CD14-positive monocyte (primary cell): Measurements from ENCODE around the gene GOLGA7B. TPM values are rescaled to one million over a fixed set of nuclear protein-coding genes. Genes with fewer than 3 reads are reported as not detected.
A peak's percentile ranks its signal among the peaks of the same experiment; 100 is the strongest.

Experiments used
- DNase-seq, 3 donors: peaks; one replicate each; pipeline ENCODE4 v3.0.0-alpha.2; 2011 to 2022
- H2AFZ ChIP-seq: 2 replicates; pipeline ENCODE4 v1.6.0; 2012; ENCODE audit warnings: mild to moderate bottlenecking, low read depth, low read length, inconsistent platforms; ENCODE audit not compliant: insufficient read depth, poor library complexity, severe bottlenecking
- H3K27ac ChIP-seq, 2 donors: 1 replicate in 1 of 2; 2 replicates in 1 of 2; pipeline ENCODE4 v1.5.1; 2012 to 2013; ENCODE audit warnings: low read length in 2 of 2, control low read depth in 1 of 2, inconsistent platforms in 1 of 2, low read depth in 1 of 2, mild to moderate bottlenecking in 1 of 2
- H3K27me3 ChIP-seq, 2 donors: one replicate each; pipeline versions ENCODE4 v1.6.0 to v1.6.1; 2011 to 2013; ENCODE audit warnings: low read length in 2 of 2; ENCODE audit not compliant: control insufficient read depth in 2 of 2, insufficient read depth in 2 of 2
- H3K36me3 ChIP-seq, 2 donors: replicated peaks in 1 of 2; 1 replicate in 1 of 2; 2 replicates in 1 of 2; pipeline versions ENCODE4 v1.5.1 to v1.6.1; 2012 to 2013; ENCODE audit warnings: low read length in 2 of 2, control low read depth in 1 of 2, inconsistent platforms in 1 of 2, mild to moderate bottlenecking in 1 of 2; ENCODE audit not compliant: insufficient read depth in 2 of 2, control insufficient read depth in 1 of 2
- H3K4me1 ChIP-seq, 2 donors: 1 replicate in 1 of 2; 2 replicates in 1 of 2; pipeline versions ENCODE4 v1.5.1 to v1.6.1; 2012 to 2013; ENCODE audit warnings: low read length in 2 of 2, control low read depth in 1 of 2, inconsistent platforms in 1 of 2, mild to moderate bottlenecking in 1 of 2, moderate library complexity in 1 of 2; ENCODE audit not compliant: insufficient read depth in 2 of 2, control insufficient read depth in 1 of 2
- H3K4me2 ChIP-seq: replicated peaks from 2 replicates; pipeline ENCODE3; 2012; ENCODE audit warnings: low read length, moderate library complexity, mild to moderate bottlenecking; ENCODE audit not compliant: poor library complexity, severe bottlenecking; ENCODE audit errors: extremely low read depth
- H3K4me3 ChIP-seq, 3 experiments: fragments of 200-600 bp in 1 of 3; sonication (generic) in 1 of 3; replicated peaks in 1 of 3; 1 replicate in 2 of 3; 2 replicates in 1 of 3; pipeline ENCODE4 v1.5.1; 2011 to 2013; ENCODE audit warnings: low read length in 3 of 3, mild to moderate bottlenecking in 3 of 3, control low read depth in 2 of 3, low read depth in 2 of 3, inconsistent platforms in 1 of 3, moderate library complexity in 1 of 3
- H3K79me2 ChIP-seq: 2 replicates; pipeline ENCODE4 v1.6.0; 2012; ENCODE audit warnings: mild to moderate bottlenecking, control low read depth, inconsistent platforms, low read length, moderate library complexity; ENCODE audit not compliant: insufficient read depth
- H3K9ac ChIP-seq: 2 replicates; pipeline ENCODE4 v1.6.0; 2017; ENCODE audit warnings: low read length, mild to moderate bottlenecking; ENCODE audit not compliant: insufficient read depth, poor library complexity, severe bottlenecking
- H3K9me3 ChIP-seq, 2 donors: replicated peaks in 1 of 2; 1 replicate in 1 of 2; 2 replicates in 1 of 2; pipeline versions ENCODE4 v1.5.1 to v1.6.1; 2012 to 2013; ENCODE audit warnings: low read length in 2 of 2, control low read depth in 1 of 2; ENCODE audit not compliant: control insufficient read depth in 1 of 2, insufficient read depth in 1 of 2
- H4K20me1 ChIP-seq: 2 replicates; pipeline ENCODE4 v1.6.0; 2012; ENCODE audit warnings: mild to moderate bottlenecking, low read length, control low read depth, moderate library complexity; ENCODE audit not compliant: insufficient read depth
- H3K27ac Mint-ChIP-seq, 7 donors: one replicate each; pipeline ENCODE4 v1.8.0; 2020; ENCODE audit warnings: mild to moderate bottlenecking in 7 of 7, mixed read lengths in 7 of 7, moderate library complexity in 6 of 7, inconsistent platforms in 2 of 7
- H3K27me3 Mint-ChIP-seq, 3 donors: one replicate each; pipeline ENCODE4 v1.8.0; 2021 to 2022; ENCODE audit warnings: low read depth in 3 of 3, mild to moderate bottlenecking in 3 of 3, mixed read lengths in 3 of 3, moderate library complexity in 3 of 3, inconsistent platforms in 1 of 3
- H3K36me3 Mint-ChIP-seq, 2 donors: one replicate each; pipeline ENCODE4 v1.8.0; 2020; ENCODE audit warnings: mixed read lengths in 2 of 2, inconsistent platforms in 1 of 2, mild to moderate bottlenecking in 1 of 2
- H3K4me1 Mint-ChIP-seq: one replicate; pipeline ENCODE4 v1.8.0; 2020; ENCODE audit warnings: mild to moderate bottlenecking, mixed read lengths
- H3K4me3 Mint-ChIP-seq, 2 donors: one replicate each; pipeline ENCODE4 v1.8.0; 2020; ENCODE audit warnings: mild to moderate bottlenecking in 2 of 2, mixed read lengths in 2 of 2, moderate library complexity in 1 of 2
- H3K9me3 Mint-ChIP-seq, 7 donors: one replicate each; pipeline ENCODE4 v1.8.0; 2020 to 2022; ENCODE audit warnings: mixed read lengths in 7 of 7, mild to moderate bottlenecking in 6 of 7, moderate library complexity in 6 of 7, inconsistent platforms in 2 of 7
- CTCF ChIP-seq: fragments of 200-600 bp; IDR thresholded peaks from one replicate; pipeline ENCODE4 v1.8.0; 2022; ENCODE audit warnings: antibody characterized with exemption, mild to moderate bottlenecking
- WGBS: methylation state at CpG from one replicate; pipeline ENCODE4 v1.1.5; 2013; ENCODE audit warnings: missing lambda C conversion rate; ENCODE audit not compliant: insufficient coverage; 5-methylcytosine and 5-hydroxymethylcytosine counted together
- intact Hi-C, 2 donors: fragments of 100-400 bp; cut with micrococcal nuclease; formaldehyde crosslinking; loops; one replicate each; pipeline versions ENCODE4 v1.15.0 to v1.15.1; 2023
- polyA plus RNA-seq, 3 donors: library from polyadenylated mRNA; depleted of rRNA in 1 of 3; unstranded in 2 of 3; stranded (reverse) in 1 of 3; fragments of 300-500 nt in 2 of 3; fragments of >200 nt in 1 of 3; fragmentation: Illumina TruSeq in 2 of 3; gene quantifications; 1 replicate in 2 of 3; 2 replicates in 1 of 3; pipeline ENCODE4 v1.2.3, GENCODE V29; 2012 to 2021

GOLGA7B gene
- polyA plus RNA-seq, 3 donors = 0.03 TPM; not detected in 2

GRCh38 chr10:97905276-97905675 lies 55.6 kb downstream of the GOLGA7B start:
- DNase-seq = no peak
- H3K27ac ChIP-seq = no peak overlapping the region
- H3K4me2 ChIP-seq = no peak overlapping the region
- H3K36me3 ChIP-seq = no peaks in the 10 kb centered on the region
- no peaks in the 10 kb centered on the region for H3K36me3 Mint-ChIP-seq
- H3K9me3 ChIP-seq = no peaks in the 10 kb centered on the region
- intact Hi-C loops = no loop called here
- WGBS = 49% methylated on average over 3 of the region's 8 CpGs
- H3K79me2 ChIP-seq = no peaks in the 10 kb centered on the region
- H4K20me1 ChIP-seq = no peaks in the 10 kb centered on the region
- H3K27me3 ChIP-seq = peaks cover 0 to 3% of the 10 kb centered on the region in 2 donors
- H2AFZ ChIP-seq = no peak overlapping the region
- H3K9me3 Mint-ChIP-seq = peaks cover 0 to 1% (median 0%) of the 10 kb centered on the region in 7 donors
- TF ChIP-seq CTCF = no peak
- no peak overlapping the region for H3K4me3 Mint-ChIP-seq
- H3K4me3 ChIP-seq = no peak overlapping the region
- no peak overlapping the region for H3K27ac Mint-ChIP-seq
- no peak overlapping the region for H3K9ac ChIP-seq
- H3K4me1 ChIP-seq = no peaks in the 10 kb centered on the region
- H3K4me1 Mint-ChIP-seq = no peaks in the 10 kb centered on the region
- peaks cover 8 to 25% (median 23%) of the 10 kb centered on the region in 3 donors for H3K27me3 Mint-ChIP-seq

GRCh38 chr10:97907211-97907610 lies 57.6 kb downstream of the GOLGA7B start:
- no peaks in the 10 kb centered on the region for H3K4me1 ChIP-seq
- no peak overlapping the region for H3K9ac ChIP-seq
- H3K36me3 ChIP-seq = no peaks in the 10 kb centered on the region
- no peaks in the 10 kb centered on the region for H3K9me3 ChIP-seq
- no peak for TF ChIP-seq CTCF
- Mint-ChIP-seq H3K27me3 (peaks cover 10 to 27% (median 27%) of the 10 kb centered on the region in 3 donors), H3K36me3 (no peaks in the 10 kb centered on the region), H3K9me3 (peaks cover 0 to 1% (median 0%) of the 10 kb centered on the region in 7 donors), H3K27ac (peak overlapping the region in 1 of 7 donors; percentile 85), H3K4me3 (no peak overlapping the region), H3K4me1 (no peaks in the 10 kb centered on the region)
- H3K27me3 ChIP-seq = peaks cover 0 to 3% of the 10 kb centered on the region in 2 donors
- H3K4me3 ChIP-seq = no peak overlapping the region
- 97% methylated on average over 6 of the region's 6 CpGs for WGBS
- H3K79me2 ChIP-seq = no peaks in the 10 kb centered on the region
- DNase-seq = no peak
- H3K4me2 ChIP-seq = no peak overlapping the region
- H2AFZ ChIP-seq = no peak overlapping the region
- intact Hi-C loops = no loop called here
- no peak overlapping the region for H3K27ac ChIP-seq
- H4K20me1 ChIP-seq = no peaks in the 10 kb centered on the region
